ENCODE results near the gene ADPRS. TPM values are rescaled to one million over a fixed set of nuclear protein-coding genes. Genes with fewer than 3 reads are reported as not detected.
A peak's percentile ranks its signal among the peaks of the same experiment; 100 is the strongest.

The ADPRS gene
- total and polyA plus RNA-seq, 9 of the 15 experiments (the other 6 are each of a cell fraction or from before 2014, with no cell fraction given) = 5.9 to 40.0 (median 27.4) TPM

- TF ChIP-seq E2F6 (IDR thresholded peaks at IDR 0.05; ENCODE audit: borderline replicate concordance in 1 of 2, extremely low read depth in 1 of 2, insufficient read depth in 1 of 2, insufficient read length in 1 of 2, low read depth in 1 of 2, low read length in 1 of 2, poor library complexity in 1 of 2, severe bottlenecking in 1 of 2) (no peak), MLX (CRISPR knock-in tag; conservative IDR thresholded peaks at IDR 0.05) (no peak), NELFE (IDR thresholded peaks at IDR 0.05; ENCODE audit: insufficient read depth, insufficient read length) (no peak), ZNF140 (CRISPR knock-in tag; IDR thresholded peaks at IDR 0.05) (no peak), PTTG1 (tag; IDR thresholded peaks at IDR 0.05; ENCODE audit: low read depth) (no peak), SMAD4 (CRISPR knock-in tag; conservative IDR thresholded peaks at IDR 0.05) (no peak), POLR2AphosphoS2 (IDR thresholded peaks at IDR 0.05; ENCODE audit: low read length) (no peak), ARID1B (IDR thresholded peaks at IDR 0.05) (peak; percentile 66; the same call in 1 of the 2 replicates), HDAC1 (IDR thresholded peaks at IDR 0.05) (no peak; a peak in 1 of 4 replicates), PHF8 (IDR thresholded peaks at IDR 0.05; ENCODE audit: borderline replicate concordance, low read length) (no peak), U2AF1 (optimal IDR thresholded peaks at IDR 0.05; ENCODE audit: low read depth, low read length) (no peak), POLR2AphosphoS5 (IDR thresholded peaks at IDR 0.05; ENCODE audit: control insufficient read depth, insufficient read depth, low read depth, low read length) (peak; percentile 45; the same call in 1 of the 2 replicates), ARHGAP35 (IDR thresholded peaks at IDR 0.05; ENCODE audit: partially characterized antibody) (no peak), TARDBP (IDR thresholded peaks at IDR 0.05) (no peak), ZBTB9 (CRISPR knock-in tag; IDR thresholded peaks at IDR 0.05) (peak; percentile 59; the same call in 1 of the 2 replicates), ZNF511 (CRISPR knock-in tag; IDR thresholded peaks at IDR 0.05) (no peak), EGR1 (conservative IDR thresholded peaks at IDR 0.05) (no peak), SMARCA4 (IDR thresholded peaks at IDR 0.05) (no peak), DIDO1 (tag; IDR thresholded peaks at IDR 0.05; ENCODE audit: low read depth) (no peak), SIN3B (IDR thresholded peaks at IDR 0.05; ENCODE audit: low read depth) (no peak), ZKSCAN1 (IDR thresholded peaks at IDR 0.05; ENCODE audit: low read depth, low read length) (0 out of 2 replicates have a peak, but pooled peaks have one; percentile 15), ARID3B (CRISPR knock-in tag; IDR thresholded peaks at IDR 0.05; ENCODE audit: borderline replicate concordance) (no peak), GTF2E2 (tag; IDR thresholded peaks at IDR 0.05) (no peak)
These were observed 39.6 kb downstream of the ADPRS start (continued) for GRCh38 chr1:36128126-36128904.
